ENCODE measurements around the gene ERC1.

DNA sequence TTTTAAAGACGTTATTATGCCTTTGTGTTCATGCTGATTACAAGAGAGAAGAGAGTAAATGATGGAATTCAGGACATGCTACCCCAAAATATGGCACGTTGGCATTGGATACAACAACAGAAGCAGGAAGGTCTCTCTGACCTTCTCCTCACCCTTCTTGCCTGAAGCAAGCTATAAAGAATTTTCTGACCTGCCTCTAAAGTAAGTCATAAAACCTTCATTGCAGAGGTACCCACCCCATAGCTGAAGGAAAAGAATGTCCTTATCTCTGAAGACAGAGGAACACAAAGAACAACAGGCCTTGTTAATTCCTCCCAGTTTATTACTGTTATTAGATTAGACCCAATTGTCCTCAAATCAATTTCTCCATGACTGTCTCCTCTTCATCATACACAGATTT is 427.1 kb downstream of the ERC1 start:
- no peak for TF ChIP-seq TCF7L2 (IDR thresholded peaks at IDR 0.05; ENCODE audit: low read depth, low read length)
- TF ChIP-seq, protein P1, sequence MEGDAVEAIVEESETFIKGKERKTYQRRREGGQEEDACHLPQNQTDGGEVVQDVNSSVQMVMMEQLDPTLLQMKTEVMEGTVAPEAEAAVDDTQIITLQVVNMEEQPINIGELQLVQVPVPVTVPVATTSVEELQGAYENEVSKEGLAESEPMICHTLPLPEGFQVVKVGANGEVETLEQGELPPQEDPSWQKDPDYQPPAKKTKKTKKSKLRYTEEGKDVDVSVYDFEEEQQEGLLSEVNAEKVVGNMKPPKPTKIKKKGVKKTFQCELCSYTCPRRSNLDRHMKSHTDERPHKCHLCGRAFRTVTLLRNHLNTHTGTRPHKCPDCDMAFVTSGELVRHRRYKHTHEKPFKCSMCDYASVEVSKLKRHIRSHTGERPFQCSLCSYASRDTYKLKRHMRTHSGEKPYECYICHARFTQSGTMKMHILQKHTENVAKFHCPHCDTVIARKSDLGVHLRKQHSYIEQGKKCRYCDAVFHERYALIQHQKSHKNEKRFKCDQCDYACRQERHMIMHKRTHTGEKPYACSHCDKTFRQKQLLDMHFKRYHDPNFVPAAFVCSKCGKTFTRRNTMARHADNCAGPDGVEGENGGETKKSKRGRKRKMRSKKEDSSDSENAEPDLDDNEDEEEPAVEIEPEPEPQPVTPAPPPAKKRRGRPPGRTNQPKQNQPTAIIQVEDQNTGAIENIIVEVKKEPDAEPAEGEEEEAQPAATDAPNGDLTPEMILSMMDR (IDR thresholded peaks at IDR 0.05), result no peak
- no peak for TF ChIP-seq SIN3A (IDR thresholded peaks at IDR 0.05; ENCODE audit: borderline replicate concordance, insufficient read depth, low read depth, low read length)
- TF ChIP-seq POLR2AphosphoS5 (IDR thresholded peaks at IDR 0.05; ENCODE audit: low read depth, low read length), result no peak
